K562 (cell line): ENCODE data around the gene PEX7. TPM values are rescaled to one million over a fixed set of nuclear protein-coding genes. Genes with fewer than 3 reads are reported as not detected.

Source experiments
- ARID1B ChIP-seq: fragments of 450-650 bp; IDR thresholded peaks from 2 replicates; pipeline ENCODE4 v1.6.1; 2016; ENCODE audit warnings: antibody characterized with exemption, mild to moderate bottlenecking, inconsistent platforms
- ASH1L ChIP-seq: fragments of 450-650 bp; IDR thresholded peaks from 2 replicates; pipeline ENCODE4 v1.6.1; 2018; ENCODE audit warnings: borderline replicate concordance, mild to moderate bottlenecking, low read depth; ENCODE audit not compliant: partially characterized antibody
- BRF1 ChIP-seq: IDR thresholded peaks from 3 replicates; pipeline ENCODE4 v1.6.1; 2011; ENCODE audit warnings: borderline replicate concordance, mild to moderate bottlenecking; ENCODE audit not compliant: insufficient read length; ENCODE audit errors: extremely low read depth
- GATAD2A ChIP-seq: fragments of 450-650 bp; IDR thresholded peaks from 2 replicates; pipeline ENCODE4 v1.6.1; 2017
- HOXB6 ChIP-seq: fragments of 250-450 bp; sonication (Bioruptor Pico); IDR thresholded peaks from 2 replicates; pipeline ENCODE4 v1.5.1; 2022; ENCODE audit warnings: mild to moderate bottlenecking, borderline replicate concordance
- IFI16 ChIP-seq: fragments of 250-450 bp; sonication (Bioruptor Pico); IDR thresholded peaks from 2 replicates; pipeline ENCODE4 v2.1.2; 2022; ENCODE audit warnings: mild to moderate bottlenecking, inconsistent platforms
- KAT7 ChIP-seq: sonication (generic); formaldehyde crosslinking; IDR thresholded peaks from 2 replicates; pipeline ENCODE4 v1.8.0; 2022; ENCODE audit warnings: missing genetic modification reagents, mild to moderate bottlenecking, borderline replicate concordance
- KLF13 ChIP-seq: fragments of 450-650 bp; IDR thresholded peaks from 2 replicates; pipeline ENCODE4 v1.6.1; 2016; ENCODE audit warnings: missing genetic modification characterization, low read depth, mild to moderate bottlenecking, missing compliant biosample characterization, moderate library complexity, borderline replicate concordance
- MCM7 ChIP-seq, 2 experiments: fragments of 450-650 bp; IDR thresholded peaks; 2 replicates each; pipeline ENCODE4 v1.6.1; 2016 to 2018
- MTA2 ChIP-seq: fragments of 450-650 bp; IDR thresholded peaks from 2 replicates; pipeline ENCODE4 v1.6.1; 2016; ENCODE audit warnings: low read depth
- NFIC ChIP-seq: fragments of 450-650 bp; IDR thresholded peaks from 2 replicates; pipeline ENCODE4 v1.6.1; 2017; ENCODE audit warnings: mild to moderate bottlenecking, inconsistent platforms
- RBM14 ChIP-seq: fragments of 200-400 bp; formaldehyde crosslinking; IDR thresholded peaks from 2 replicates; pipeline ENCODE4 v1.6.1; 2018; ENCODE audit warnings: low read depth, mild to moderate bottlenecking, low read length, moderate library complexity, borderline replicate concordance; ENCODE audit not compliant: insufficient read depth
- SIX5 ChIP-seq, 2 experiments: IDR thresholded peaks; 2 replicates each; pipeline ENCODE4 v1.6.1; 2011; ENCODE audit warnings: low read length in 2 of 2, borderline replicate concordance in 1 of 2, low read depth in 1 of 2, mild to moderate bottlenecking in 1 of 2, moderate library complexity in 1 of 2; ENCODE audit not compliant: insufficient read depth in 1 of 2
- SMARCB1 ChIP-seq: IDR thresholded peaks from 2 replicates; pipeline ENCODE4 v1.6.1; 2011; ENCODE audit warnings: improper control_type of control experiment, low read depth; ENCODE audit not compliant: insufficient read length
- SOX6 ChIP-seq: fragments of 450-650 bp; IDR thresholded peaks from 2 replicates; pipeline ENCODE4 v1.6.1; 2014; ENCODE audit warnings: mild to moderate bottlenecking
- SP1 ChIP-seq: sonication (generic); formaldehyde crosslinking; IDR thresholded peaks from 2 replicates; pipeline ENCODE4 v1.8.1; 2022; ENCODE audit warnings: mild to moderate bottlenecking, missing genetic modification reagents
- SRF ChIP-seq, 2 experiments: fragments of 250-450, 450-650 bp in 1 of 2; sonication (Bioruptor Pico) in 1 of 2; sonication (generic) in 1 of 2; formaldehyde crosslinking; IDR thresholded peaks; 2 replicates each; pipeline versions ENCODE4 v1.5.0 to v1.5.1; 2020 to 2022; ENCODE audit warnings: mild to moderate bottlenecking in 1 of 2, missing genetic modification reagents in 1 of 2
- SRSF7 ChIP-seq: fragments of 200-400 bp; formaldehyde crosslinking; optimal IDR thresholded peaks from 2 replicates; pipeline ENCODE3; 2017; ENCODE audit warnings: mild to moderate bottlenecking, low read depth, low read length
- U2AF2 ChIP-seq: fragments of 200-400 bp; formaldehyde crosslinking; optimal IDR thresholded peaks from 2 replicates; pipeline ENCODE3; 2017; ENCODE audit warnings: low read depth, mild to moderate bottlenecking, low read length
- polyA plus RNA-seq, 8 experiments: library from polyadenylated mRNA; depleted of rRNA in 4 of 8; stranded (reverse) in 5 of 8; unstranded in 3 of 8; fragments of >200 nt; fragmentation: Nextera tagmentation in 2 of 8; fragmentation: Illumina TruSeq in 1 of 8; extraction: Ambion mirVana in 2 of 8; extraction: Trizol in 1 of 8; gene quantifications; 2 replicates each; pipeline versions ENCODE4 v1.2.1 to v1.2.3, GENCODE V29; 2011 to 2014; ENCODE audit warnings: inconsistent platforms in 1 of 8, missing spikeins in 1 of 8
- total RNA-seq, 7 experiments: library from RNA; depleted of rRNA in 6 of 7; stranded (reverse); fragments of >200 nt in 6 of 7; fragmentation: Illumina TruSeq in 2 of 7; extraction: Trizol in 2 of 7; gene quantifications; 2 replicates each; pipeline versions ENCODE4 v1.2.1 to v1.2.3, GENCODE V29; 2011 to 2021; ENCODE audit warnings: low replicate concordance in 1 of 7
- TF ChIP-seq, protein P1 (sequence below): sonication (generic); formaldehyde crosslinking; IDR thresholded peaks from 2 replicates; pipeline ENCODE4 v1.8.0; 2022; ENCODE audit warnings: mild to moderate bottlenecking, missing genetic modification reagents
- TF ChIP-seq, protein P2 (sequence below): sonication (generic); formaldehyde crosslinking; IDR thresholded peaks from 2 replicates; pipeline ENCODE4 v1.8.0; 2023; ENCODE audit warnings: mild to moderate bottlenecking, missing genetic modification reagents

PEX7 gene
- total and polyA plus RNA-seq, 9 of the 15 experiments (the other 6 are each of a cell fraction or from before 2014, with no cell fraction given): 1.6 to 12.9 (median 9.1) TPM

DNA sequence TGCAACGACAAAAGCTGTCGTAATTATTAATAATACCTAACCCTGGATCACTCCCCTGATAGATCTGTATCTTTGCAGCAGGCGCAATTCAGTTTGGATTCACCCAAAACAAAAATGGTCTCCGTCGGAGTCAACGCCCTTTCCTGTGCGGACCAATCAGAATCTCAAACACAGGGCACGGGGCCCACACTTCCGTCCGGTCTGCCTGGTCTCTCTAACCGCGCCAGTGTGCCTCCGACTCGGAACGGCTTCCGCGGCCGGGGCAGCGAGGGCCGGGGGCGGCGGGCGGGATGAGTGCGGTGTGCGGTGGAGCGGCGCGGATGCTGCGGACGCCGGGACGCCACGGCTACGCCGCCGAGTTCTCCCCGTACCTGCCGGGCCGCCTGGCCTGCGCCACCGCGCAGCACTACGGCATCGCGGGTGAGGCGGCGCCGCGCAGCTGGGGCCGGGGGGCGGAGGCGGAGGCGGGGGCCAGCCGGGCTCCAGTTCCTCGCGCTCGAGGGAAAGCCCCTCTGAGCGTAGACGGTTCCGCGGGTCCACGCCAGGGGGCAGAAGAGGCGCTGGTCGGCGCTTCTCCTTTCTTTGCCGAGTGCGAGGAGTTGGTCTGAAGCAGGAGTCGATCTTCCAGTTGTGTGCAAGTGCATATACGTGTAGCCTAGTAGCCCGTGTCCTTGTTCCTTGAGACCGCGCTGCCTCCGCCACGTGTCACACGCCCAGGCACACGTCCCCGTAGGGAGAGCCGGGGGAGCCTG is at the start of gene PEX7 (continued):
- TF ChIP-seq SRSF7 (no peak), MCM7 (IDR thresholded peaks at IDR 0.05) (no peak), BRF1 (no peak), SIX5 (IDR thresholded peaks at IDR 0.05; ENCODE audit: borderline replicate concordance in 1 of 2, insufficient read depth in 1 of 2, low read depth in 1 of 2, low read length in 2 of 2) (peak; percentile 22 to 45; a peak in 2 of 4 replicates), HOXB6 (CRISPR knock-in tag) (no peak), RBM14 (no peak), MTA2 (no peak), KLF13 (tag) (peak; percentile 5; the same call in 1 of the 2 replicates), IFI16 (CRISPR knock-in tag) (no peak), ARID1B (no peak), SRF (CRISPR knock-in tag; IDR thresholded peaks at IDR 0.05) (0 out of 4 replicates have a peak, but pooled peaks of 1 of the 2 experiments have one; percentile 12), SP1 (peak; percentile 58), KAT7 (CRISPR knock-in tag) (no peak), SMARCB1 (no peak), NFIC (peak; percentile 13; the same call in 1 of the 2 replicates), SOX6 (no peak), U2AF2 (no peak), GATAD2A (no peak), ASH1L (no peak)
- TF ChIP-seq, protein P1, sequence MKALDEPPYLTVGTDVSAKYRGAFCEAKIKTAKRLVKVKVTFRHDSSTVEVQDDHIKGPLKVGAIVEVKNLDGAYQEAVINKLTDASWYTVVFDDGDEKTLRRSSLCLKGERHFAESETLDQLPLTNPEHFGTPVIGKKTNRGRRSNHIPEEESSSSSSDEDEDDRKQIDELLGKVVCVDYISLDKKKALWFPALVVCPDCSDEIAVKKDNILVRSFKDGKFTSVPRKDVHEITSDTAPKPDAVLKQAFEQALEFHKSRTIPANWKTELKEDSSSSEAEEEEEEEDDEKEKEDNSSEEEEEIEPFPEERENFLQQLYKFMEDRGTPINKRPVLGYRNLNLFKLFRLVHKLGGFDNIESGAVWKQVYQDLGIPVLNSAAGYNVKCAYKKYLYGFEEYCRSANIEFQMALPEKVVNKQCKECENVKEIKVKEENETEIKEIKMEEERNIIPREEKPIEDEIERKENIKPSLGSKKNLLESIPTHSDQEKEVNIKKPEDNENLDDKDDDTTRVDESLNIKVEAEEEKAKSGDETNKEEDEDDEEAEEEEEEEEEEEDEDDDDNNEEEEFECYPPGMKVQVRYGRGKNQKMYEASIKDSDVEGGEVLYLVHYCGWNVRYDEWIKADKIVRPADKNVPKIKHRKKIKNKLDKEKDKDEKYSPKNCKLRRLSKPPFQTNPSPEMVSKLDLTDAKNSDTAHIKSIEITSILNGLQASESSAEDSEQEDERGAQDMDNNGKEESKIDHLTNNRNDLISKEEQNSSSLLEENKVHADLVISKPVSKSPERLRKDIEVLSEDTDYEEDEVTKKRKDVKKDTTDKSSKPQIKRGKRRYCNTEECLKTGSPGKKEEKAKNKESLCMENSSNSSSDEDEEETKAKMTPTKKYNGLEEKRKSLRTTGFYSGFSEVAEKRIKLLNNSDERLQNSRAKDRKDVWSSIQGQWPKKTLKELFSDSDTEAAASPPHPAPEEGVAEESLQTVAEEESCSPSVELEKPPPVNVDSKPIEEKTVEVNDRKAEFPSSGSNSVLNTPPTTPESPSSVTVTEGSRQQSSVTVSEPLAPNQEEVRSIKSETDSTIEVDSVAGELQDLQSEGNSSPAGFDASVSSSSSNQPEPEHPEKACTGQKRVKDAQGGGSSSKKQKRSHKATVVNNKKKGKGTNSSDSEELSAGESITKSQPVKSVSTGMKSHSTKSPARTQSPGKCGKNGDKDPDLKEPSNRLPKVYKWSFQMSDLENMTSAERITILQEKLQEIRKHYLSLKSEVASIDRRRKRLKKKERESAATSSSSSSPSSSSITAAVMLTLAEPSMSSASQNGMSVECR (CRISPR knock-in tag): no peak; the same call in 1 of the 2 replicates
- TF ChIP-seq, protein P2, sequence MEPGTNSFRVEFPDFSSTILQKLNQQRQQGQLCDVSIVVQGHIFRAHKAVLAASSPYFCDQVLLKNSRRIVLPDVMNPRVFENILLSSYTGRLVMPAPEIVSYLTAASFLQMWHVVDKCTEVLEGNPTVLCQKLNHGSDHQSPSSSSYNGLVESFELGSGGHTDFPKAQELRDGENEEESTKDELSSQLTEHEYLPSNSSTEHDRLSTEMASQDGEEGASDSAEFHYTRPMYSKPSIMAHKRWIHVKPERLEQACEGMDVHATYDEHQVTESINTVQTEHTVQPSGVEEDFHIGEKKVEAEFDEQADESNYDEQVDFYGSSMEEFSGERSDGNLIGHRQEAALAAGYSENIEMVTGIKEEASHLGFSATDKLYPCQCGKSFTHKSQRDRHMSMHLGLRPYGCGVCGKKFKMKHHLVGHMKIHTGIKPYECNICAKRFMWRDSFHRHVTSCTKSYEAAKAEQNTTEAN (CRISPR knock-in tag): no peak
